HepG2 (cell line): ENCODE measurements around the gene PPP2R5D. TPM values are rescaled to one million over a fixed set of nuclear protein-coding genes. Genes with fewer than 3 reads are reported as not detected.

Source experiments
- CHCHD3 ChIP-seq: sonication (generic); formaldehyde crosslinking; IDR thresholded peaks from 2 replicates; pipeline ENCODE4 v1.8.0; 2022; ENCODE audit warnings: mild to moderate bottlenecking, missing genetic modification reagents, moderate library complexity
- CSRNP1 ChIP-seq: sonication (generic); formaldehyde crosslinking; IDR thresholded peaks from 2 replicates; pipeline ENCODE4 v1.8.1; 2023; ENCODE audit warnings: mild to moderate bottlenecking, missing genetic modification reagents
- DPF2 ChIP-seq: sonication (generic); formaldehyde crosslinking; IDR thresholded peaks from 2 replicates; pipeline ENCODE4 v1.4.0; 2020; ENCODE audit warnings: mild to moderate bottlenecking, low read depth, missing genetic modification reagents, borderline replicate concordance
- ELK4 ChIP-seq: sonication (generic); formaldehyde crosslinking; IDR thresholded peaks from 2 replicates; pipeline ENCODE4 v1.9.0; 2021; ENCODE audit warnings: missing genetic modification reagents, borderline replicate concordance
- FOSL2 ChIP-seq: sonication (generic); formaldehyde crosslinking; IDR thresholded peaks from 2 replicates; pipeline ENCODE4 v1.4.0; 2020; ENCODE audit warnings: missing genetic modification reagents
- HBP1 ChIP-seq: IDR thresholded peaks from 2 replicates; pipeline ENCODE4 v1.6.1; 2016; ENCODE audit warnings: low read depth, control low read depth
- HMGA1 ChIP-seq: sonication (generic); formaldehyde crosslinking; conservative IDR thresholded peaks from 2 replicates; pipeline ENCODE4 v1.4.0; 2020; ENCODE audit warnings: missing genetic modification reagents
- IKZF5 ChIP-seq: IDR thresholded peaks from 2 replicates; pipeline ENCODE4 v1.6.1; 2018; ENCODE audit warnings: missing genetic modification reagents, mild to moderate bottlenecking, missing compliant biosample characterization
- LCORL ChIP-seq, 2 experiments: fragments of 450-650 bp in 1 of 2; sonication (generic) in 1 of 2; formaldehyde crosslinking in 1 of 2; IDR thresholded peaks; 2 replicates each; pipeline versions ENCODE4 v1.5.0 to v1.6.1; 2017 to 2020; ENCODE audit warnings: antibody characterized with exemption in 1 of 2, missing genetic modification reagents in 1 of 2
- MAFK ChIP-seq, 2 experiments: IDR thresholded peaks in 1 of 2; conservative IDR thresholded peaks in 1 of 2; 2 replicates each; pipeline ENCODE4 v1.6.1; 2011; ENCODE audit warnings: improper control_type of control experiment in 2 of 2, low read length in 2 of 2
- MEIS1 ChIP-seq: sonication (generic); formaldehyde crosslinking; IDR thresholded peaks from 2 replicates; pipeline ENCODE4 v1.9.0; 2021; ENCODE audit warnings: mild to moderate bottlenecking, missing genetic modification reagents, moderate library complexity, borderline replicate concordance
- MIER3 ChIP-seq: IDR thresholded peaks from 2 replicates; pipeline ENCODE4 v1.6.1; 2016; ENCODE audit warnings: missing compliant biosample characterization, borderline replicate concordance
- POLR2G ChIP-seq: fragments of 200-400 bp; formaldehyde crosslinking; IDR thresholded peaks from 2 replicates; pipeline ENCODE4 v1.6.1; 2018; ENCODE audit warnings: mild to moderate bottlenecking, low read depth, low read length, moderate library complexity
- SMARCE1 ChIP-seq: fragments of 450-650 bp; IDR thresholded peaks from 2 replicates; pipeline ENCODE4 v1.6.1; 2017; ENCODE audit warnings: borderline replicate concordance
- TRIM24 ChIP-seq: sonication (generic); formaldehyde crosslinking; IDR thresholded peaks from 2 replicates; pipeline ENCODE4 v1.8.0; 2022; ENCODE audit warnings: mild to moderate bottlenecking, missing genetic modification reagents
- ZIK1 ChIP-seq: sonication (generic); formaldehyde crosslinking; IDR thresholded peaks from 2 replicates; pipeline ENCODE4 v1.5.0; 2020; ENCODE audit warnings: mild to moderate bottlenecking, low read depth, missing genetic modification reagents, borderline replicate concordance
- ZNF205 ChIP-seq: IDR thresholded peaks from 2 replicates; pipeline ENCODE4 v1.6.1; 2018; ENCODE audit warnings: missing biosample characterization, missing genetic modification reagents
- ZNF275 ChIP-seq: sonication (generic); formaldehyde crosslinking; IDR thresholded peaks from 2 replicates; pipeline ENCODE4 v1.8.0; 2022; ENCODE audit warnings: missing genetic modification reagents, mild to moderate bottlenecking, inconsistent platforms, borderline replicate concordance
- ZNF329 ChIP-seq: sonication (generic); formaldehyde crosslinking; IDR thresholded peaks from 2 replicates; pipeline ENCODE4 v1.9.0; 2021; ENCODE audit warnings: low read depth, mild to moderate bottlenecking, missing genetic modification reagents
- ZNF414 ChIP-seq: sonication (generic); formaldehyde crosslinking; IDR thresholded peaks from 2 replicates; pipeline ENCODE4 v1.5.0; 2020; ENCODE audit warnings: missing genetic modification reagents
- ZSCAN22 ChIP-seq: sonication (generic); formaldehyde crosslinking; IDR thresholded peaks from 2 replicates; pipeline ENCODE4 v1.4.0; 2020; ENCODE audit warnings: mild to moderate bottlenecking, missing genetic modification reagents
- ZZZ3 ChIP-seq: sonication (generic); formaldehyde crosslinking; IDR thresholded peaks from 2 replicates; pipeline ENCODE4 v1.4.0; 2020; ENCODE audit warnings: missing genetic modification reagents, mild to moderate bottlenecking, borderline replicate concordance
- polyA plus RNA-seq, 8 experiments: library from polyadenylated mRNA; depleted of rRNA in 3 of 8; stranded (reverse) in 7 of 8; unstranded in 1 of 8; fragments of >200 nt; fragmentation: Illumina TruSeq in 4 of 8; extraction: Trizol in 4 of 8; gene quantifications; 2 replicates each; pipeline versions ENCODE4 v1.2.1 to v1.2.3, GENCODE V29; 2011 to 2016; ENCODE audit warnings: low read depth in 4 of 8, missing spikeins in 1 of 8, mixed read lengths in 1 of 8; ENCODE audit not compliant: insufficient read depth in 1 of 8
- total RNA-seq, 5 experiments: library from RNA; depleted of rRNA; stranded (reverse); fragments of >200 nt; fragmentation: Illumina TruSeq; extraction: Trizol; gene quantifications; 2 replicates each; pipeline ENCODE4 v1.2.3, GENCODE V29; 2016; ENCODE audit warnings: low read depth in 1 of 5

PPP2R5D gene
- total and polyA plus RNA-seq, 2 of the 13 experiments (the other 11 are each of a cell fraction or from before 2014, with no cell fraction given), result 53.7 to 60.4 TPM

- TF ChIP-seq IKZF5 (CRISPR knock-in tag) (peak; percentile 90), ZNF329 (peak; percentile 55; the same call in 1 of the 2 replicates), ZIK1 (no peak), FOSL2 (CRISPR knock-in tag) (peak; percentile 65), ZSCAN22 (CRISPR knock-in tag) (peak; percentile 47; the same call in 1 of the 2 replicates), ZNF414 (peak; percentile 95), CHCHD3 (CRISPR knock-in tag) (peak; percentile 61), DPF2 (CRISPR knock-in tag) (peak; percentile 52; the same call in 1 of the 2 replicates), ELK4 (no peak), MIER3 (CRISPR knock-in tag) (peak; percentile 91), HMGA1 (CRISPR knock-in tag) (no peak), LCORL (IDR thresholded peaks at IDR 0.05) (0 out of 2 replicates have a peak, but pooled peaks have one; percentile 4), LCORL (CRISPR knock-in tag; IDR thresholded peaks at IDR 0.05) (peak; percentile 92), HBP1 (no peak), SMARCE1 (no peak), TRIM24 (no peak), ZZZ3 (CRISPR knock-in tag) (peak; percentile 88), POLR2G (peak; percentile 99), MAFK (conservative IDR thresholded peaks at IDR 0.05 in 1 of 2, IDR thresholded peaks at IDR 0.05 in 1 of 2; ENCODE audit: low read length in 2 of 2) (no peak), ZNF205 (CRISPR knock-in tag) (peak; percentile 80), CSRNP1 (CRISPR knock-in tag) (peak; percentile 97), MEIS1 (CRISPR knock-in tag) (peak; percentile 67; the same call in 1 of the 2 replicates), ZNF275 (CRISPR knock-in tag) (no peak; the same call in 1 of the 2 replicates)
These were observed 69.3 kb downstream of the PPP2R5D start, which contains the start of gene CUL7 (continued) for GRCh38 chr6:43053545-43054205.
